GM21447 (cell line): ENCODE measurements around the gene RASGRP1.
A peak's percentile ranks its signal among the peaks of the same experiment; 100 is the strongest.

Source experiments
- ATAC-seq: cut with Tn5 transposase; IDR thresholded peaks from one replicate; pipeline ENCODE4 v1.9.1; 2021; ENCODE audit not compliant: unreplicated experiment

The RASGRP1 gene

DNA sequence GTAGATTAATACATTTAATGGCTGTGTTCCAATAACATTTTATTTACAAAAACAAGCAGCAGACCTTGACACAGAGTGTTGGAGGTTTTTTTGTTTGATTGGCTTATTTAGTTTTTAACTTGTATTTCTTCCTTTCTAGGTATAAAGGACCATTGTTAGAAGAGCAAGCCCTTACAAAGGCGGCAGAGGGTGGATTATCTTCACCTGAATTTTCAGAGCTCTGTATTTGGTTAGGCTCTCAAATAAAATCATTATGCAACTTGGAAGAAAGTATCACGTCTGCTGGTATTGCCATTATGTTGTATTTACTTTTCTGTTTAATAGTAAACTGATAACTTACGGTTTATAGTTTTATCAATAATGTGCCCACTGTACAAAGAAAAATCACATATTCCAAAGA lies 100.7 kb downstream of the RASGRP1 start:
- ATAC-seq: no peak

DNA sequence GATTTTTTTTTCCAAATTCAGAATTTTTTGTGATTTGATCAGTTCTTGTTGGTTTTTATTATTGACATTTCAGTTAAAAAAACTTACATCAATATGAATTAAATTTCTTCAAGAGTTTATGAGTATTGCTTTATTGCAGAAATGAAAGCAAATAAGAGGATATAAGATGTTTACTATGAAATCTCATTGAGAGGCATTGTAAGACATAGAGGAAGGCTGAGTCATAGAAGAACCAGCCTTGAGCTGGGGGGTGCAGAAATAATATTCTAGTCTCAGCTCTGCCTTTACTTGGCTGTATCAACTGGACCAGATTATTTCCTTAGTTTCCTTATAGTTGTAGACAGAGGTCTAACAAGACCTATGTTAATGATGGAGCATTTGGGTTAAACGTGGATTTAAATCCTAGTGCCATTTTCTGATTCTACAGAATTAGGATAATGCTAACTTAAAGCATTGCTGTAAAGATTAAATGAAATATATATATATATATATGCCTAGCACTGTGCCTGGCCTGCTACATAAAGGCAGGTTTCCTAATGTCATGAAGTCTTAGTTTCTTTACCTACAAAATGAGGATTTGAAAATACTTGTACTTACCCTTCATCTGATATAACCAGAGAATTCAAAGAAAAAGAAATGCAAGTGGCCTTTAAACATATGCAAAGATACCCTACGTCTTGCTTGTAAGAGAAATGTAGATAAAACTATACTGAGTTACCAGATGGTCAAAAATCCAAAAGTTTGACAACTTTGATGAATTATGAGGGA lies 103.4 kb downstream of the RASGRP1 start:
- ATAC-seq: peak; percentile 71

DNA sequence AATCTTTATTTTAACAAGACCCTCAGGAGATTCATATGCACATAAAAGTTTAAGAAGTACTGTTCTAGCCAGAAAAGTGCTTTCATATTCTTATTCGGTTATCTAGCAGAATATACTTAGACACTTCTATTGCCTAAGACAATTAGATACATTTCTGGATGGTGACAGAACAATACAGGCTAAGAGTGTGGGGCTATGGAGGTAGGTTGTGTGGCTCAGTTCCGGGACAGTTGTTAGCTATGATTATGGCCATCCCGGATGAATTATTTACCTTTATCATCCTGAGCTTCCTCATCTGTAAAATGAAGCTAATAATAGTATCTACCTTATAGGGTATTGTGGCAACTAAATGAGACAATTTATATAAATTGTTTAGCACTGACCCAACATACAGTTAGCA lies 104.1 kb downstream of the RASGRP1 start:
- ATAC-seq: no peak

DNA sequence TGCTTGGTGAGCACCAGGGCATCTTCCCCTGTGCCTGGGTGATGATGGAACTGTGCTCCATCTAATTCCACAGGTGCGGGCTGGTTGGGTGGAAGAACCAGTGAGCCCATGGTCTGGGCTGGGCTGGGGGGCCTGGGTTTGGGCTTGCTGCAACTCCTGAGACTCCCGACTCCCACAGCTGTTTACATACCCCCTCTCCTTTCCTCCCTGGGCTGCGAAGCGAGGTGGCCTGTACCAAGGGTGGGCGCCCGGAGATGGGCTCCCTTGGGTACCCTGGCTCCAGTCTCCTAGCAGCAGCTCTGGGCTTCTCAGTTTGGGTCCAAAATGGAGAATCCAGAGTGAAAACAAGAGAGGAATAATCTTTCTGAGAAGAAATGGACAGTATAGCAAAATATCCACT lies 105.1 kb downstream of the RASGRP1 start:
- no peak for ATAC-seq

DNA sequence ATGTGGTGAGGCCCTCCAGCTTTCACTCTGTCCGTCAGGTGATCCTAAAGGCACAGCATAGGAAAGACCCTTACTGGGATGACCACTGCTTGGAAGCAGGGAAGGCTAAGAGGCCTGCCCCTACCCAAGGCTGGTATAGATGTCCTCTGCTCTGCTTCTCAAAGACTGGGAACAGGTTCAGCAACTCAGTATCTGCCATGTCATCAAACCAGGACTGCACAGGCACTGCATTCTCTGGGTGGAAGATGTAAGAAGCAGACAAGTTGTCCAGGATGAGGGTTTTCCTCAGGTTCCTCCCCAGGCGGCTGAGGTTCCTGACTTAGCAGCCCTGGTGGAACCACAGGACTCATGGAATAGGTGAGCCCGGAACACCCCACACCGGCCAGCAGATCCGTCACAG lies 106.0 kb downstream of the RASGRP1 start:
- no peak for ATAC-seq

DNA sequence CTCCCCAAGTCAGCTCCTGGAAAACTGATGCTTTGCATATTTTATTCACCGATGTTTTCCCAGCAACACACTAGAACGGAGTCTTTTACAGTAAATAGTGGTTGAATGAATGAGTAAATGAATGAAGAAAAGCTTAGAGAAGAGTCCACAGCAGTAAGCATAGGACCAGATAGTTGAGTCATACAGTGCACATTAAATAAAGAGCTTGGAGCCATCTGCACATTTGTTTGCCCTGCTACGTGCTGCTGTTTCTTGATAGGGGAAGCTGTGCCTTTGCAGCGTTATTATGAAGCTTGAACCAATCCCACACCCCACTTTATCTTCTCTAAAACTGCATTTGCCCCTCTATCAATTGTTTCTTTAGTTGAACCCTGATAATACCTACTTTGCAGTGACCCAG lies 109.5 kb downstream of the RASGRP1 start:
- ATAC-seq: no peak

DNA sequence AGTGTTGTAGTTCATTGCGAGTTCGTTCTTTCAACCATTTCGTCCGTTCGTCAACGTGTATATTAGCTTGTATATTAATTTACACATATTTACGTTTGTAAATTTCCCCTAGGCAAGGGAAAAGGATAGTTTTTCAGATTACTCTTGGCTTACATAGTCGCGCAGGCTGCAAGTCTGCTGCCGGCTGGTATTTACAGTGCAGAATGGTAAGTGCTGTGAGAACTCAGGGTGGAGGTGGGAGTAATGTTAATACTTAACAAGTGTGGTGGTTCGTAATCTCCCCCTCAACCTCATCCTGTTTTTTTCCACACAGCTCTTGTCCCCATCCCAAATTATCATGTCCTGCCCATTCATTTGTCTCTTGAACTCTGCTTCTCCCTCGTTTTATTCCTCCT lies 109.9 kb downstream of the RASGRP1 start:
- ATAC-seq: peak; percentile 27

DNA sequence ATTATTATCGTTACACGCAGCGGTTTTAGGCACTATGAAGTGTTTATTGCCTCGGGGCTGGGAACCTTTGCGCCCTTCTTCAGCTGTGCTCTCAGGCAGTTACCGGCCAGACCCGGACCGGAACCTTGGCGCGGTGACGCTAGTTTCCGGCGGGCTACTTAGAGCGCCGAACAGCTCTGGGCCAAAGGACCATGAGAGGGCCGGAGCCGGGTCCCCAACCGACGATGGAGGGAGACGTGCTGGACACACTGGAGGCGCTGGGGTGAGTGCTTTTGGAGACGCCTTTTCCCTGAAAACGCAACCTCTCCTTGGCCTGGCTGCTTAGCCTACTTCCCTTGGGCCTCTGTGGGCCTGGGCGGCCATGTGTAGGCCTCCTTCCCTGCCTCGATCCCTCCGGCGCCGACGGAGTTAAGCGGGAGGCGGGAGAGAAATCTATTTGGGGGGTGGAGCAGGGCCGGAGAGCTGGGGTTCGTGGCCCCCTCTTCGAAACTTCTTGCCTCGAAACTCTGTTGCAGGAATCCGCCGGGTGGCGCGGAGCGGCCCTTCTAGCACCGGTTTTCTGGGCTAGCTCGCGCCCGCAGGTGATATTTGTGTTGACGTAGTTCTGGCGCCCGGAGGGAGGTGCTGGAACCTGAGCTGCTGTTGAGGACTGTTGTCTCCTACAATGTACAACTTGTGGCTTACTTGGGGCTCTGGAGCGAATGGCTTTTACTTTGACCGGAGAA lies 110.5 kb downstream of the RASGRP1 start, which contains the start of gene FAM98B:
FAM98B (plus strand) TSS at position 157 of the 725 bp plus-strand sequence; CDS start at position 192, 35 bp downstream.
- ATAC-seq: peak; percentile 83

DNA sequence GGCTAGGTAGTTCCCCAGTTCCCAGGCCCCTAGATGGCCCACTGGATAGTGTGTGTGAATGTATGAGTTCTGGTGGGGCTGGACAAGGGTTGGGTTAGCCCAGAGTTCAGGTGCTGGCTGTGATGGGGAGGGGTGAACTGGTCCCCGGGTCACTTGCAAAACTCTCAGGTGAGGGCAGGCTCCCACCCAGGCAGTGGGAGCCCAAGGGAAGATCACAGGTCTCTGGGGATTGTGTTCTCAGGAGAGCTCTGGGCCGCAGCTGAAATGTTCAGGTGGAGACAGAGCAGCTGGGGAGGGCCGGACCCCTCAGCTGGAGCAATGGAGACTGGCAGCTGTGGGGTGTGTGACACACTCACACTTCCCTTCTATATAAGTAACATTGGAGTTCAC lies 123.5 kb downstream of the RASGRP1 start:
- ATAC-seq: no peak

DNA sequence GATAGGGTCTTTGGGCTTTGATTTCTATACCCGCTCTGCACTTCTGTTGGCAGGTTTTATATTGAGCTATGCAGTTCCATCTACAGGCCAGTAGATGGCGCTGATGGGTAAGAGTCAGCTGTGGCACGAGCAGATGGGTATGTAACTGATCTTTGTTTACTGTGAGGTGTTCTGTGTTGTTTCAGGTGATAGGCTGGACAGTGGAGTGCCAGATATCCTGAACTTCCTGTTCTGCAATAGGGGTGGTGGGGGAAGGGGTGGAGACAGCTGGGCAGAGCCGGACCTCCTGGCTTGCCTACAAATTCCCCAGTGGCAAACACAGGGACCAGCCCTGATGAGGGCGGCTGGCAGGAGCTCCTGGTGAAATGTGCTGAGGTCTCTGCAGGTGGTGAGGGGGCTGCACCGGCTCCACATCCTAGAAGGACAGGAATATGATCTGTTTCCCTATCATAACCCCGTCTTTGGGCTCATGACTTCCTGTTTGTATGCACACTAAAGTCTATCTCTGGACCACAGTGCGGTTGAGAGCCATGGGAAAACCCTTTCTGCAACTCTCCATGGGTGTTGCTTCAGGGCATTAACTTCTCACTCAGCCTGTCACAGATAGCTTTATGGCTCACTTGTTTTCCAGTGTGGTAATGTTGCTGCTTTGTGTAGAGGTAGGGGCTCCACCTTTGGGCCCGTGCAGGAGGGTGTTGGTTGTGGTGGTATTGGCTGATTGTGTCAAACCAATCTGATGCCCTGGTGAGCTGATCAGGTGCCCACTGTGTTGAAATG lies 124.1 kb downstream of the RASGRP1 start:
- peak; percentile 80 for ATAC-seq
